AG04450 (cell line): ENCODE data around the gene NIPAL3. TPM values are rescaled to one million over a fixed set of nuclear protein-coding genes. Genes with fewer than 3 reads are reported as not detected.

Experiments
- CTCF ChIA-PET: fragments of 300-600, 350-600 bp; formaldehyde crosslinking; extraction: SDS; loops from one replicate; lab custom pipeline; 2022; ENCODE audit warnings: antibody characterized with exemption, inconsistent platforms; lab: Charles Lee
- POLR2A ChIA-PET: fragments of 350-600 bp; formaldehyde crosslinking; extraction: SDS; loops from one replicate; lab custom pipeline; 2021; ENCODE audit warnings: antibody characterized with exemption, inconsistent platforms; lab: Yijun Ruan, JAX
- DNase-seq: peaks from one replicate; pipeline ENCODE4 v3.0.0-alpha.2; 2011; ENCODE audit warnings: low read depth, low spot score
- H3K27ac ChIP-seq: one replicate; pipeline ENCODE4 v1.5.1; 2012; ENCODE audit warnings: low read depth, low read length, control low read depth
- H3K27me3 ChIP-seq: one replicate; pipeline ENCODE4 v1.6.0; 2012; ENCODE audit warnings: low read length; ENCODE audit not compliant: control insufficient read depth, insufficient read depth
- H3K4me3 ChIP-seq: 2 replicates; pipeline ENCODE4 v1.5.1; 2011; ENCODE audit warnings: mild to moderate bottlenecking, low read depth, low read length, control low read depth
- H3K9me3 ChIP-seq: 2 replicates; pipeline ENCODE4 v1.5.1; 2012; ENCODE audit warnings: low read length; ENCODE audit not compliant: control insufficient read depth, insufficient read depth
- CTCF ChIP-seq: IDR thresholded peaks from 2 replicates; pipeline ENCODE4 v1.5.1; 2011; ENCODE audit warnings: low read depth, low read length, control low read depth, inconsistent platforms
- polyA plus RNA-seq: library from polyadenylated mRNA; depleted of rRNA; stranded (reverse); fragments of >200 nt; gene quantifications from 2 replicates; pipeline ENCODE4 v1.2.3, GENCODE V29; 2011

The NIPAL3 gene
- polyA plus RNA-seq, 1 experiment, result 46.5 TPM

- no peak for DNase-seq
- Histone ChIP-seq H3K27me3 (peaks cover 27% of the 10 kb centered on the region), H3K27ac (no peak overlapping the region), H3K9me3 (peaks cover 11% of the 10 kb centered on the region), H3K4me3 (no peak overlapping the region)
- no peak for TF ChIP-seq CTCF
- POLR2A ChIA-PET, result no interaction called here
- CTCF ChIA-PET, result no interaction called here
These were observed 78.2 kb downstream of the NIPAL3 start for GRCh38 chr1:24493785-24494184.

DNA sequence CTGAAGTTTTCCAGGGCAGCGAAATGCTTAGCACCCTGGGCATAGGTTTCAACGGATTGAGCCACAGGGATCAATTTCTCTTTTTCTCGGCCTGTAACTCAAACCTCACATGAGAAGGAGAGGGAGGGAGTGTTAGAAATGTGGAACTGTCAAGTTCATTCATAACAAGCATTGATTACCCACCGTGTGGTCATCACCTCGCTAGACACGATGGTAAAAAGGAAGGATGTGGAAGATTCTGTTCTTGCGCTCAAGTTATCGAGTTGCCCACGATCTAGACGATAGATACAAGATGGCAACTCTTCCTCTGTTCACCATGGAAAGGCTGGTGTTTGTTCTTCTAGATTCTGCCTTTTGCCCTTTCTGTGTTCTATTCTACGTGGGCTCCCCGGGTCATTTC, 83.0 kb downstream of the NIPAL3 start:
- CTCF ChIA-PET, result no interaction called here
- no peaks in the 10 kb centered on the region; the same call in 1 of the 2 replicates for H3K9me3 ChIP-seq
- DNase-seq, result no peak
- no peak for TF ChIP-seq CTCF
- peaks cover 21% of the 10 kb centered on the region for H3K27me3 ChIP-seq
- POLR2A ChIA-PET, result no interaction called here
- no peak overlapping the region for H3K4me3 ChIP-seq
- H3K27ac ChIP-seq, result no peak overlapping the region

DNA sequence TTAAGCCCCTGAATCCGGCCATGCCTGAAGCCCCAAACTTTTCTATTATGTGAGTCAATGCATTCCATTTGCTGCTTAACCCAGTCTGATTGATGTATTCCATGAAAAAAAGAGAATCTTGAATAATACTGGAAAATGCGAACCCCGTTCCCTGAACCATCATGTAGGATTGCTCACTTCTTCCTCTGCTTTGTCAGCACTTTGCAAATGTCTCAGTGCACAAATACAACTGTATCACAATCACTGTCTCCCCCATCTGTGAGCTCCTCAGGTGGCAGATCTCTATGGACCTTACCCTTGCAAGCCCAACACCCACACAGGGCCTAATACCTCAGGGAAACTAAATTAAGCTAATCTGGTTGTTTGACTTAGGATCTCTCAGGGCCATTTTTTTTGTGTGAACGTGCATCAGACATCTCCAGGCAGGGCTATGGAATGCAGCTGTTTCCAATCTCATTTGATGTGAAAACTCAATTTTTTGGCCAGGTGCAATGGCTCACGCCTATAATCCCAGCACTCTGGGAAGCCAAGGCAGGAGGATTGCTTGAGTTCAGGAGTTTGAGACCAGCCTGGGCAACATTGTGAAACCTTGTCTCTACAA, 84.9 kb downstream of the NIPAL3 start:
- CTCF ChIA-PET, result no interaction called here

GRCh38 chr1:24501371-24502064, 85.9 kb downstream of the NIPAL3 start:
- peaks cover 23% of the 10 kb centered on the region for H3K27me3 ChIP-seq
- no peak for DNase-seq
- H3K4me3 ChIP-seq, result peak overlapping the region; percentile 71; the same call in 1 of the 2 replicates
- no peak for TF ChIP-seq CTCF
- ChIA-PET POLR2A (interaction anchor here (0.6 kb wide), 1 partner anchor 85 kb away, joined by 3 read pairs; no protein-coding TSS in a partner anchor), CTCF (interaction anchor here (0.7 kb wide), 1 partner anchor 25 kb away, joined by 3 read pairs; no protein-coding TSS in a partner anchor)
- no peaks in the 10 kb centered on the region; the same call in 1 of the 2 replicates for H3K9me3 ChIP-seq
- no peak overlapping the region for H3K27ac ChIP-seq

More for the DNA sequence above, 84.9 kb downstream of the NIPAL3 start:
- Histone ChIP-seq H3K27me3 (peaks cover 23% of the 10 kb centered on the region), H3K27ac (no peak overlapping the region), H3K9me3 (no peaks in the 10 kb centered on the region; the same call in 1 of the 2 replicates), H3K4me3 (no peak overlapping the region)
- no peak for TF ChIP-seq CTCF
- no peak for DNase-seq
- POLR2A ChIA-PET, result interaction anchor here (0.6 to 0.7 kb wide), 2 partner anchors 206 to 714 kb away, joined by 5 to 11 read pairs; no protein-coding TSS in a partner anchor
